Trophoblast cell (in vitro differentiated cells and primary cell): ENCODE measurements around the gene CCL17.

Experiments used
- DNase-seq, 2 donors: peaks; one replicate each; pipeline ENCODE4 v3.0.0-alpha.2; 2016
- H2AFZ ChIP-seq: 2 replicates; pipeline ENCODE4 v1.6.1; 2013; ENCODE audit warnings: low read length, moderate library complexity, mild to moderate bottlenecking; ENCODE audit not compliant: insufficient read depth, poor library complexity
- H2AK5ac ChIP-seq: 2 replicates; pipeline ENCODE4 v1.6.1; 2013; ENCODE audit warnings: mild to moderate bottlenecking, low read length
- H2BK120ac ChIP-seq: 2 replicates; pipeline ENCODE4 v1.6.1; 2013; ENCODE audit warnings: low read length, mild to moderate bottlenecking, moderate library complexity; ENCODE audit not compliant: insufficient read depth, poor library complexity
- H2BK12ac ChIP-seq: 2 replicates; pipeline ENCODE4 v1.6.1; 2013; ENCODE audit warnings: mild to moderate bottlenecking, low read length, moderate library complexity
- H2BK5ac ChIP-seq: 2 replicates; pipeline ENCODE4 v1.6.1; 2013; ENCODE audit warnings: low read length, low read depth, moderate library complexity, mild to moderate bottlenecking; ENCODE audit not compliant: poor library complexity
- H3K14ac ChIP-seq: 2 replicates; pipeline ENCODE4 v1.6.1; 2013; ENCODE audit warnings: mild to moderate bottlenecking, low read length
- H3K18ac ChIP-seq: 2 replicates; pipeline ENCODE4 v1.6.1; 2013; ENCODE audit warnings: mild to moderate bottlenecking, low read length
- H3K23ac ChIP-seq: 2 replicates; pipeline ENCODE4 v1.6.1; 2013; ENCODE audit warnings: low read length
- H3K27ac ChIP-seq: 2 replicates; pipeline ENCODE4 v1.5.1; 2013; ENCODE audit warnings: low read depth, mild to moderate bottlenecking, inconsistent platforms, low read length, moderate library complexity
- H3K27me3 ChIP-seq: 2 replicates; pipeline ENCODE4 v1.6.1; 2013; ENCODE audit warnings: inconsistent platforms, mild to moderate bottlenecking, low read length, moderate library complexity; ENCODE audit not compliant: insufficient read depth
- H3K36me3 ChIP-seq, 2 experiments: 1 replicate in 1 of 2; 2 replicates in 1 of 2; pipeline ENCODE4 v1.6.1; 2013; ENCODE audit warnings: low read length in 2 of 2, mild to moderate bottlenecking in 2 of 2, moderate library complexity in 1 of 2; ENCODE audit not compliant: insufficient read depth in 2 of 2, control insufficient read depth in 1 of 2
- H3K4ac ChIP-seq: 2 replicates; pipeline ENCODE4 v1.6.1; 2013; ENCODE audit warnings: low read depth, mild to moderate bottlenecking, low read length, moderate library complexity
- H3K4me1 ChIP-seq, 2 experiments: 1 replicate in 1 of 2; 2 replicates in 1 of 2; pipeline ENCODE4 v1.6.1; 2013; ENCODE audit warnings: low read length in 2 of 2, mild to moderate bottlenecking in 2 of 2, moderate library complexity in 1 of 2; ENCODE audit not compliant: insufficient read depth in 2 of 2, control insufficient read depth in 1 of 2
- H3K4me2 ChIP-seq: 2 replicates; pipeline ENCODE4 v1.6.1; 2013; ENCODE audit warnings: inconsistent platforms, mild to moderate bottlenecking, low read length, moderate library complexity
- H3K4me3 ChIP-seq: 2 replicates; pipeline ENCODE4 v1.5.1; 2013; ENCODE audit warnings: mild to moderate bottlenecking, low read depth, low read length, inconsistent platforms
- H3K79me1 ChIP-seq: one replicate; pipeline ENCODE4 v1.6.1; 2013; ENCODE audit warnings: low read length
- H3K79me2 ChIP-seq: 2 replicates; pipeline ENCODE4 v1.6.1; 2013; ENCODE audit warnings: low read length, mild to moderate bottlenecking; ENCODE audit not compliant: control insufficient read depth, insufficient read depth, poor library complexity
- H3K9ac ChIP-seq: 2 replicates; pipeline ENCODE4 v1.6.1; 2013; ENCODE audit warnings: mild to moderate bottlenecking, low read length
- H3K9me3 ChIP-seq: 2 replicates; pipeline ENCODE4 v1.6.1; 2013; ENCODE audit warnings: low read depth, mild to moderate bottlenecking, control low read depth, inconsistent platforms, low read length; ENCODE audit not compliant: insufficient read depth
- H4K12ac ChIP-seq: 2 replicates; pipeline ENCODE4 v1.6.1; 2013; ENCODE audit warnings: low read depth, mild to moderate bottlenecking, low read length, moderate library complexity
- H4K8ac ChIP-seq: 2 replicates; pipeline ENCODE4 v1.6.1; 2013; ENCODE audit warnings: low read depth, mild to moderate bottlenecking, low read length, moderate library complexity
- H4K91ac ChIP-seq: one replicate; pipeline ENCODE4 v1.6.1; 2013; ENCODE audit warnings: low read depth, mild to moderate bottlenecking, low read length, moderate library complexity
- WGBS: extraction: QIAGEN DNeasy Blood & Tissue Kit; methylation state at CpG from one replicate; pipeline ENCODE4 v1.1.7; 2013; ENCODE audit warnings: missing lambda C conversion rate; ENCODE audit not compliant: insufficient read length, insufficient coverage; ENCODE audit errors: extremely low coverage; 5-methylcytosine and 5-hydroxymethylcytosine counted together

CCL17 gene

DNA sequence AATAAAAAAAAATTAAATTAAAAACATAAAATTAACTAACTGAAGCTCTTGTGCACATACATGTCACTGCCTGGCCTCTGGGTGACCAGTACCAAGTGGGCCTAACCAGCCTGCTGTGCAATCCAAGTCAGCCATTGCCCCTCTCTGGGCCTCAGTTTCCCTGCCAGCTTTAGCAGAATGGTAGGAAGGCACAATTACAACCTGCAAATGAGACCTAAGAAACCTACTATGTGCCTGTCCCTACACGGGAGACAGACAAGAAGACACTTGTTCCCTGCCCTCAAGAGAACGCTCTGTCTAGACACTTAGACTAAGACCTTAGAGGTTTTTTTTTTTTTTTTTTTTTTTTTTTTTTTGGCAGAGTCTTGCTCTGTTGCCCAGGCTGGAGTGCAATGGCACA, 40.9 kb downstream of the CCL17 start:
- H2AK5ac ChIP-seq = no peak overlapping the region
- H3K27me3 ChIP-seq = no peaks in the 10 kb centered on the region

DNA sequence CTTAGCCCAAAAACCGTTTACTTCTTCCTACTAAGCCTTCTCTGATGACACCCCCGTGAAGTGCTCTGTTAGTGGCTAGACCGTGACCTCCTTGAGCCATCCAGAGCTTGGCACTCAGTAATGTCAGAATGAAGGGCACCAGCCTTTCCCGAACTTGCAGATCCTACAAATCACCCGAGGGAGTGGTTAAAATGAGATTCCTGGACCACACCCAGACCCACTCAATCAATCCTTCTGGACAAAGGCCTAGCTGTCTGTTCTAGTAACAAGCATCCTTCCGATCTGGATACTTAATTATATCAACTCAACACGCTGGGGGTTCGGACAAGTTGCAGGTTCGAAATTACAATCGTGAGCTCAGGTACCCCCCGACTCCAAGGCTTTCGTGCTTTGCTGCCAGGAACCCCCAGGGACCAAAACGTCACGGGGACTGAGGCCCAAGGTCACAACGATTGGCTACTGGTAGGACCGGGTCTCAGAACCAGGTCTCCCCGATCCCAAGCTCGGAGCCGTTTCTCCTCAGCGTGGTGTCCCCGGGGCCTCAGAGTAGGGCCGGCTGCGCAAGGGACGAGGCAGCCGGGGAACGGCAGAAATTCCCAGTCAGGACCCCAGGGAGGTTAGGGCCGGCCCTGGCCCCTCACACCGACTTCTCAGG, 42.1 kb downstream of the CCL17 start:
- Histone ChIP-seq H3K4me2 (peak overlapping the region; percentile 65), H3K14ac (peak overlapping the region; percentile 94), H3K4ac (peak overlapping the region; percentile 94), H3K4me1 (peaks cover 0 to 5% of the 10 kb centered on the region in 2 experiments), H4K12ac (peak overlapping the region; percentile 88), H3K4me3 (peak overlapping the region; percentile 83), H3K18ac (peak overlapping the region; percentile 83), H2AK5ac (peak overlapping the region; percentile 65), H3K9ac (peak overlapping the region; percentile 95), H4K91ac (peak overlapping the region; percentile 81), H3K27ac (peak overlapping the region; percentile 55), H3K27me3 (no peaks in the 10 kb centered on the region), H2BK120ac (peak overlapping the region; percentile 62), H2BK5ac (peak overlapping the region; percentile 71), H3K36me3 (peaks cover 4 to 5% of the 10 kb centered on the region in 2 experiments), H3K23ac (no peak overlapping the region), H4K8ac (peak overlapping the region; percentile 96), H3K79me1 (peaks cover 9% of the 10 kb centered on the region), H2AFZ (peak overlapping the region; percentile 70), H3K9me3 (no peaks in the 10 kb centered on the region), H3K79me2 (peaks cover 11% of the 10 kb centered on the region), H2BK12ac (no peak overlapping the region)
- WGBS = no CpG with 5 or more reads among the region's 28 CpGs
- peak in 1 of 2 donors; percentile 18 for DNase-seq

More for the DNA sequence above, 40.9 kb downstream of the CCL17 start:
- Histone ChIP-seq H3K14ac (no peak overlapping the region), H3K79me1 (peaks cover 9% of the 10 kb centered on the region), H3K23ac (no peak overlapping the region), H3K9ac (no peak overlapping the region), H3K4me2 (no peak overlapping the region), H3K27ac (no peak overlapping the region), H3K4me3 (no peak overlapping the region), H3K9me3 (peaks cover 3% of the 10 kb centered on the region), H3K4ac (no peak overlapping the region), H2BK120ac (no peak overlapping the region), H2BK12ac (no peak overlapping the region), H3K4me1 (peaks cover 0 to 5% of the 10 kb centered on the region in 2 experiments), H2AFZ (no peak overlapping the region), H2BK5ac (no peak overlapping the region), H3K36me3 (peaks cover 2 to 4% of the 10 kb centered on the region in 2 experiments), H3K79me2 (peaks cover 11% of the 10 kb centered on the region), H4K91ac (no peak overlapping the region), H4K12ac (no peak overlapping the region), H3K18ac (no peak overlapping the region), H4K8ac (no peak overlapping the region)
- DNase-seq = no peak
- WGBS = no CpG with 5 or more reads among the region's 2 CpGs

DNA sequence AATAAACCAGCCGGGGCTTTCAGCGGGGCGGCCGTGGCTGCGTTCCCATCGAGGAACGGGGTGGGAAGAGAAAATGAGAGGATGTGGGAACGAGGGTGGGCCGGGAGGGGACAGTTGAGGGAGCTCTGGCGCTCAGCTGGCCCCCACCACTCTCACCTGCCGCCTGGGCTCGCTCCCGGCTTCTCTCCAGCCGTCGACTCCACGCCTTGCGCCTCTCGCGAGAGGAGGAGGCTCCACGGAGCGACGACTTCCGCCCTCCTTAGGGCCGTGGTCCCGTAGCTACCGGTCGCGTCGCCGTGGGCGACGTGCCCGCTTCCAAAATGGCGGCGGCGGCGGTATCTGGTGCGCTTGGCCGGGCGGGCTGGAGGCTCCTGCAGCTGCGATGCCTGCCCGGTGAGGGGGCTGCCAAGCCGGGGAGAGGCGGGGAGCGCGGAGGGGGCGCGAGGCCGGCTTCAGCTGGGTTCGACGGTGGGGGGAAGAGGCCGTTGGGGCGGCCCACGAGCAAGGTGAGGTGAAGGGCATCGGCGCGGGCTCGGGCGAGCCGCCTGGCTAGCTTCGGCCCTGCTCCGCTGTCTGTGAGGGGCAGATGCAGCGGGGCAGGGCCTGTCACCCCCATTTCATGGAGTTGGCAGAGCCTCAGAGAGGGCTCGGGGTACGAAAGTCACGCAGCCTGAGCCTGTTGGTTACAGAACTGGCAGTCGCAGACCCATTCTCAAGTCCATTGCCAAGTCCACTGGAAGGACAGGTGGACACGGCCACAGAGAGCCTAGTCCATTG, 42.8 kb downstream of the CCL17 start, which contains the start of the genes CIAPIN1 and COQ9:
Gene CIAPIN1 (minus strand): TSS at position 200 of the 777 bp plus-strand sequence. CDS start 6,457 bp downstream, outside the sequence.
Gene COQ9 (plus strand): TSS at position 294 of the 777 bp plus-strand sequence. CDS start 27 bp downstream, at position 321.
- peak within 1 kb of the TSS; percentile 70 for H2AFZ ChIP-seq
- H4K12ac ChIP-seq = peak within 1 kb of the TSS; percentile 88
- H3K4me3 ChIP-seq = peak within 1 kb of the TSS; percentile 97
- H2AK5ac ChIP-seq = peak within 1 kb of the TSS; percentile 95
- H4K91ac ChIP-seq = peak within 1 kb of the TSS; percentile 93
- H3K4me1 ChIP-seq = peaks cover 0 to 5% of the 10 kb centered on the region in 2 experiments
- no CpG with 5 or more reads among the region's 68 CpGs for WGBS
- no peaks in the 10 kb centered on the region for H3K27me3 ChIP-seq
- no peaks in the 10 kb centered on the region for H3K9me3 ChIP-seq
- DNase-seq = peak; percentile 96 to 98
- H2BK120ac ChIP-seq = peak within 1 kb of the TSS; percentile 71
- peak within 1 kb of the TSS; percentile 65 for H3K27ac ChIP-seq
- H3K79me2 ChIP-seq = peaks cover 11% of the 10 kb centered on the region
- H3K14ac ChIP-seq = peak within 1 kb of the TSS; percentile 94
- peak within 1 kb of the TSS; percentile 97 for H3K9ac ChIP-seq
- peak within 1 kb of the TSS; percentile 96 for H4K8ac ChIP-seq
- peak within 1 kb of the TSS; percentile 85 for H3K18ac ChIP-seq
- H3K4me2 ChIP-seq = peak within 1 kb of the TSS; percentile 91
- peaks cover 9% of the 10 kb centered on the region for H3K79me1 ChIP-seq
- H3K36me3 ChIP-seq = peaks cover 4 to 8% of the 10 kb centered on the region in 2 experiments
- peak within 1 kb of the TSS; percentile 71 for H2BK5ac ChIP-seq
- H3K23ac ChIP-seq = no peak within 1 kb of the TSS
- peak within 1 kb of the TSS; percentile 94 for H3K4ac ChIP-seq
- peak within 1 kb of the TSS; percentile 1 for H2BK12ac ChIP-seq

DNA sequence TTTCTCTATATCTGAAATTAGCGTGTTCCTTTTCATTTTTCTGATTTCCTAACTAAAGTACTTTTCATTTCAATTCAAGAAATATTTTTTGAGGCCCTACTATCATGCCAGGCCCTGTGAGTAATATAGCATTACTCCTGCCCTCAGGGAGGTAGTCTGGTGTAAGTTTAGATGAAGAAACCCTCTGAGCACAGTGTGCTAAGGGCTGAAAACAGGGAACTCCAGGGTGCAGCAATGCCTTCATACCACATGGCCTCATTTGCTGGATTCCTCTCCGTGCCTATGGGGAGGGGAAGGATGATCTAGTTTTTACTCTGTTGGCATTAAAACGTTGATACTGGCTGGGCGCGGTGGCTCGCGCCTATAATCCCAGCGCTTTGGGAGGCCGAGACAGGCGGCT, 47.5 kb downstream of the CCL17 start:
- no peak overlapping the region for H2BK5ac ChIP-seq
- WGBS = no CpG with 5 or more reads among the region's 10 CpGs

More for the DNA sequence above, 47.5 kb downstream of the CCL17 start:
- Histone ChIP-seq H3K9me3 (no peaks in the 10 kb centered on the region), H3K18ac (no peak overlapping the region), H3K4me3 (no peak overlapping the region), H3K23ac (no peak overlapping the region), H3K4ac (no peak overlapping the region), H3K4me1 (peaks cover 5 to 6% of the 10 kb centered on the region in 2 experiments), H2BK12ac (no peak overlapping the region), H2AK5ac (no peak overlapping the region), H3K79me1 (peaks cover 5% of the 10 kb centered on the region), H3K27me3 (no peaks in the 10 kb centered on the region), H3K14ac (no peak overlapping the region), H3K9ac (no peak overlapping the region), H4K8ac (no peak overlapping the region), H2AFZ (no peak overlapping the region), H3K27ac (no peak overlapping the region), H4K91ac (no peak overlapping the region), H2BK120ac (no peak overlapping the region), H3K36me3 (peaks cover 19 to 36% of the 10 kb centered on the region in 2 experiments), H3K4me2 (no peak overlapping the region), H4K12ac (no peak overlapping the region), H3K79me2 (peaks cover 5% of the 10 kb centered on the region)
- peak; percentile 52 to 76 for DNase-seq
